HT-29 (cell line): ENCODE data around the gene ACOX1. TPM values are rescaled to one million over a fixed set of nuclear protein-coding genes. Genes with fewer than 3 reads are reported as not detected.

Experiments used
- DNase-seq: peaks from one replicate; pipeline ENCODE4 v3.0.0-alpha.2; 2015; ENCODE audit warnings: low spot score
- total RNA-seq: library from RNA; depleted of rRNA; stranded (reverse); fragments of >200 nt; shearing (Covaris generic); gene quantifications from 2 replicates; pipeline ENCODE4 v1.2.3, GENCODE V29; 2014; rRNA removed

Gene ACOX1
- 32.1 and 46.5 TPM in 2 replicates for total RNA-seq

GRCh38 chr17:75978938-75979704 lies at the start of gene ACOX1, which contains the start of gene TEN1:
Gene ACOX1, minus strand, starts transcription at chr17:75979166. Its CDS starts 93 bp downstream, at chr17:75979073.
Gene TEN1, plus strand, starts transcription at chr17:75979240. Its CDS starts 6,953 bp downstream, at chr17:75986193.
- DNase-seq: peak; percentile 96

GRCh38 chr17:76027159-76027839 lies 48.3 kb upstream of the ACOX1 start, which contains the start of gene EVPL:
Gene EVPL, minus strand, starts transcription at chr17:76027306. Its CDS starts 108 bp downstream, at chr17:76027198.
- DNase-seq: peak; percentile 91

GRCh38 chr17:76026714-76027158 lies 47.8 kb upstream of the ACOX1 start:
- DNase-seq: peak; percentile 65

- no peak for DNase-seq
Measured at GRCh38 chr17:76025294-76025693, 46.3 kb upstream of the ACOX1 start.

GRCh38 chr17:76024353-76024752 lies 45.4 kb upstream of the ACOX1 start:
- no peak for DNase-seq

- DNase-seq: no peak
Measured at GRCh38 chr17:76023900-76024237, 44.9 kb upstream of the ACOX1 start.

GRCh38 chr17:76022973-76023899 lies 44.3 kb upstream of the ACOX1 start:
- no peak for DNase-seq

- DNase-seq: no peak
Measured at GRCh38 chr17:76022285-76022684, 43.3 kb upstream of the ACOX1 start.

- no peak for DNase-seq
Measured at GRCh38 chr17:76019833-76020467, 41.0 kb upstream of the ACOX1 start.

- no peak for DNase-seq
Measured at GRCh38 chr17:76018801-76019200, 39.8 kb upstream of the ACOX1 start.

- DNase-seq: no peak
Measured at GRCh38 chr17:76018340-76018680, 39.3 kb upstream of the ACOX1 start.

GRCh38 chr17:76017481-76018339 lies 38.7 kb upstream of the ACOX1 start:
- DNase-seq: no peak

GRCh38 chr17:76014925-76015261 lies 35.9 kb upstream of the ACOX1 start:
- no peak for DNase-seq

GRCh38 chr17:76014100-76014924 lies 35.3 kb upstream of the ACOX1 start:
- DNase-seq: peak; percentile 79

GRCh38 chr17:76013377-76013932 lies 34.5 kb upstream of the ACOX1 start:
- DNase-seq: no peak

- no peak for DNase-seq
Measured at GRCh38 chr17:76011951-76012350, 33.0 kb upstream of the ACOX1 start.

- DNase-seq: no peak
Measured at GRCh38 chr17:76009969-76010661, 31.1 kb upstream of the ACOX1 start.

- DNase-seq: no peak
Measured at GRCh38 chr17:76009447-76009846, 30.5 kb upstream of the ACOX1 start.
